ENCODE data around the gene NOL9. TPM values are rescaled to one million over a fixed set of nuclear protein-coding genes. Genes with fewer than 3 reads are reported as not detected.
A peak's percentile ranks its signal among the peaks of the same experiment; 100 is the strongest.

Gene NOL9
- total and polyA plus RNA-seq, 2 of the 13 experiments (the other 11 are each of a cell fraction or from before 2014, with no cell fraction given) = 18.0 to 24.7 TPM

DNA sequence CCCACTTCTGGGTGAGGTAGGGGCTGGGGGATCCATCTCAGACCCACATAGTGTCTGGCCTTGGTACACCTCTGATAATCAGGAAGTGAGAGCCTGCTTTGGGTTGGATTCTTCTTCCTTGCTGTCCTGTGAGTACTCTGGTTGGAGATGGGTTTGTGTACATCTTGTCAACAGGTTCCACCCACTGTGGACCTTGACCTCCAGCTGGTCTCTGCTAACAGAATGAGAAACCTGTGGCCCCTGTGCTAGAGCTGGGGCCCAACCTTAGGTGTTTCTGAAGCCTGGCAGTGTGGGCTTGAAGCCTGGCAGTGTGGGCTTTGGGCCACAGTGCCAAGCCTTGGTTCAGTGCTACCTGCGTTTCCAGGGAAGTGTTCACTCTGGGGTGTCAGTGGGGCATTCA, 28.1 kb upstream of the NOL9 start (continued):
- TF ChIP-seq, protein P1, sequence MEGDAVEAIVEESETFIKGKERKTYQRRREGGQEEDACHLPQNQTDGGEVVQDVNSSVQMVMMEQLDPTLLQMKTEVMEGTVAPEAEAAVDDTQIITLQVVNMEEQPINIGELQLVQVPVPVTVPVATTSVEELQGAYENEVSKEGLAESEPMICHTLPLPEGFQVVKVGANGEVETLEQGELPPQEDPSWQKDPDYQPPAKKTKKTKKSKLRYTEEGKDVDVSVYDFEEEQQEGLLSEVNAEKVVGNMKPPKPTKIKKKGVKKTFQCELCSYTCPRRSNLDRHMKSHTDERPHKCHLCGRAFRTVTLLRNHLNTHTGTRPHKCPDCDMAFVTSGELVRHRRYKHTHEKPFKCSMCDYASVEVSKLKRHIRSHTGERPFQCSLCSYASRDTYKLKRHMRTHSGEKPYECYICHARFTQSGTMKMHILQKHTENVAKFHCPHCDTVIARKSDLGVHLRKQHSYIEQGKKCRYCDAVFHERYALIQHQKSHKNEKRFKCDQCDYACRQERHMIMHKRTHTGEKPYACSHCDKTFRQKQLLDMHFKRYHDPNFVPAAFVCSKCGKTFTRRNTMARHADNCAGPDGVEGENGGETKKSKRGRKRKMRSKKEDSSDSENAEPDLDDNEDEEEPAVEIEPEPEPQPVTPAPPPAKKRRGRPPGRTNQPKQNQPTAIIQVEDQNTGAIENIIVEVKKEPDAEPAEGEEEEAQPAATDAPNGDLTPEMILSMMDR (CRISPR knock-in tag; IDR thresholded peaks at IDR 0.05) = no peak
- no peak for TF ChIP-seq RBM22 (optimal IDR thresholded peaks at IDR 0.05; ENCODE audit: low read length)
- TF ChIP-seq ZNF720 (CRISPR knock-in tag; IDR thresholded peaks at IDR 0.05) = no peak
- no peak for TF ChIP-seq NR1H2 (CRISPR knock-in tag; IDR thresholded peaks at IDR 0.05; ENCODE audit: borderline replicate concordance, low read depth)
- TF ChIP-seq ZNF839 (CRISPR knock-in tag; IDR thresholded peaks at IDR 0.05; ENCODE audit: borderline replicate concordance) = no peak
- no peak for TF ChIP-seq HCFC1 (IDR thresholded peaks at IDR 0.05; ENCODE audit: low read depth, low read length)
- peak; percentile 99 for TF ChIP-seq SP5 (CRISPR knock-in tag; IDR thresholded peaks at IDR 0.05; ENCODE audit: borderline replicate concordance, low read depth)
- TF ChIP-seq DNMT3B (CRISPR knock-in tag; conservative IDR thresholded peaks at IDR 0.05) = no peak
- no peak for TF ChIP-seq POLR2AphosphoS5 (IDR thresholded peaks at IDR 0.05; ENCODE audit: low read depth, low read length)
- TF ChIP-seq MTF1 (CRISPR knock-in tag; IDR thresholded peaks at IDR 0.05) = no peak
- TF ChIP-seq FIP1L1 (IDR thresholded peaks at IDR 0.05; ENCODE audit: borderline replicate concordance, insufficient read depth, low read depth, low read length) = no peak
- no peak for TF ChIP-seq HNRNPUL1 (IDR thresholded peaks at IDR 0.05; ENCODE audit: low read depth, low read length)
- peak; percentile 47; the same call in 1 of the 2 replicates for TF ChIP-seq ZNF441 (CRISPR knock-in tag; IDR thresholded peaks at IDR 0.05; ENCODE audit: borderline replicate concordance)
- TF ChIP-seq, protein P2, sequence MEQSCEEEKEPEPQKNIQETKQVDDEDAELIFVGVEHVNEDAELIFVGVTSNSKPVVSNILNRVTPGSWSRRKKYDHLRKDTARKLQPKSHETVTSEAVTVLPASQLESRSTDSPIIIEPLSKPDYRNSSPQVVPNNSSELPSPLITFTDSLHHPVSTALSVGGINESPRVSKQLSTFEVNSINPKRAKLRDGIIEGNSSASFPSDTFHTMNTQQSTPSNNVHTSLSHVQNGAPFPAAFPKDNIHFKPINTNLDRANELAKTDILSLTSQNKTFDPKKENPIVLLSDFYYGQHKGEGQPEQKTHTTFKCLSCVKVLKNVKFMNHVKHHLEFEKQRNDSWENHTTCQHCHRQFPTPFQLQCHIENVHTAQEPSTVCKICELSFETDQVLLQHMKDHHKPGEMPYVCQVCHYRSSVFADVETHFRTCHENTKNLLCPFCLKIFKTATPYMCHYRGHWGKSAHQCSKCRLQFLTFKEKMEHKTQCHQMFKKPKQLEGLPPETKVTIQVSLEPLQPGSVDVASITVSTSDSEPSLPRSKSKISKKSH (CRISPR knock-in tag; IDR thresholded peaks at IDR 0.05; ENCODE audit: borderline replicate concordance) = no peak
- TF ChIP-seq, protein P3, sequence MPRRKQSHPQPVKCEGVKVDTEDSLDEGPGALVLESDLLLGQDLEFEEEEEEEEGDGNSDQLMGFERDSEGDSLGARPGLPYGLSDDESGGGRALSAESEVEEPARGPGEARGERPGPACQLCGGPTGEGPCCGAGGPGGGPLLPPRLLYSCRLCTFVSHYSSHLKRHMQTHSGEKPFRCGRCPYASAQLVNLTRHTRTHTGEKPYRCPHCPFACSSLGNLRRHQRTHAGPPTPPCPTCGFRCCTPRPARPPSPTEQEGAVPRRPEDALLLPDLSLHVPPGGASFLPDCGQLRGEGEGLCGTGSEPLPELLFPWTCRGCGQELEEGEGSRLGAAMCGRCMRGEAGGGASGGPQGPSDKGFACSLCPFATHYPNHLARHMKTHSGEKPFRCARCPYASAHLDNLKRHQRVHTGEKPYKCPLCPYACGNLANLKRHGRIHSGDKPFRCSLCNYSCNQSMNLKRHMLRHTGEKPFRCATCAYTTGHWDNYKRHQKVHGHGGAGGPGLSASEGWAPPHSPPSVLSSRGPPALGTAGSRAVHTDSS (CRISPR knock-in tag; conservative IDR thresholded peaks at IDR 0.05) = no peak
- TF ChIP-seq, protein P4, sequence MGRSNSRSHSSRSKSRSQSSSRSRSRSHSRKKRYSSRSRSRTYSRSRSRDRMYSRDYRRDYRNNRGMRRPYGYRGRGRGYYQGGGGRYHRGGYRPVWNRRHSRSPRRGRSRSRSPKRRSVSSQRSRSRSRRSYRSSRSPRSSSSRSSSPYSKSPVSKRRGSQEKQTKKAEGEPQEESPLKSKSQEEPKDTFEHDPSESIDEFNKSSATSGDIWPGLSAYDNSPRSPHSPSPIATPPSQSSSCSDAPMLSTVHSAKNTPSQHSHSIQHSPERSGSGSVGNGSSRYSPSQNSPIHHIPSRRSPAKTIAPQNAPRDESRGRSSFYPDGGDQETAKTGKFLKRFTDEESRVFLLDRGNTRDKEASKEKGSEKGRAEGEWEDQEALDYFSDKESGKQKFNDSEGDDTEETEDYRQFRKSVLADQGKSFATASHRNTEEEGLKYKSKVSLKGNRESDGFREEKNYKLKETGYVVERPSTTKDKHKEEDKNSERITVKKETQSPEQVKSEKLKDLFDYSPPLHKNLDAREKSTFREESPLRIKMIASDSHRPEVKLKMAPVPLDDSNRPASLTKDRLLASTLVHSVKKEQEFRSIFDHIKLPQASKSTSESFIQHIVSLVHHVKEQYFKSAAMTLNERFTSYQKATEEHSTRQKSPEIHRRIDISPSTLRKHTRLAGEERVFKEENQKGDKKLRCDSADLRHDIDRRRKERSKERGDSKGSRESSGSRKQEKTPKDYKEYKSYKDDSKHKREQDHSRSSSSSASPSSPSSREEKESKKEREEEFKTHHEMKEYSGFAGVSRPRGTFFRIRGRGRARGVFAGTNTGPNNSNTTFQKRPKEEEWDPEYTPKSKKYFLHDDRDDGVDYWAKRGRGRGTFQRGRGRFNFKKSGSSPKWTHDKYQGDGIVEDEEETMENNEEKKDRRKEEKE (IDR thresholded peaks at IDR 0.05) = no peak
- no peak for TF ChIP-seq ZNF616 (CRISPR knock-in tag; IDR thresholded peaks at IDR 0.05; ENCODE audit: low read depth)
- TF ChIP-seq ETV5 (CRISPR knock-in tag; IDR thresholded peaks at IDR 0.05; ENCODE audit: borderline replicate concordance) = peak; percentile 76
- no peak for TF ChIP-seq NR3C1 (CRISPR knock-in tag; IDR thresholded peaks at IDR 0.05)
- 0 out of 2 replicates have a peak, but pooled peaks have one; percentile 12 for TF ChIP-seq ZNF670 (CRISPR knock-in tag; IDR thresholded peaks at IDR 0.05; ENCODE audit: borderline replicate concordance)
